OCI-LY1 (cell line): ENCODE results near the gene TUBGCP6.

Experiments
- H2AFZ ChIP-seq: fragments of 200-600 bp; sonication (generic), shearing (Covaris generic); 2 replicates; pipeline ENCODE4 v1.6.0; 2014; ENCODE audit warnings: antibody characterized with exemption, mild to moderate bottlenecking, low read length
- H3F3A ChIP-seq: fragments of 200-600 bp; sonication (generic), shearing (Covaris generic); 2 replicates; pipeline ENCODE4 v1.6.0; 2014; ENCODE audit warnings: mild to moderate bottlenecking, antibody characterized with exemption, low read length, moderate library complexity; ENCODE audit not compliant: insufficient read depth
- H3K27ac ChIP-seq: fragments of 200-600 bp; sonication (generic); 2 replicates; pipeline ENCODE4 v1.5.1; 2014; ENCODE audit warnings: low read length, mixed run types, mild to moderate bottlenecking, low read depth; ENCODE audit not compliant: poor library complexity, severe bottlenecking
- H3K27me3 ChIP-seq: fragments of 200-600 bp; sonication (generic); 2 replicates; pipeline ENCODE4 v1.6.0; 2014; ENCODE audit warnings: antibody characterized with exemption, mild to moderate bottlenecking, low read length, moderate library complexity; ENCODE audit not compliant: insufficient read depth
- H3K36me3 ChIP-seq: fragments of 200-600 bp; sonication (generic); 2 replicates; pipeline ENCODE4 v1.6.1; 2014; ENCODE audit warnings: mild to moderate bottlenecking, antibody characterized with exemption, low read length, moderate library complexity, mixed read lengths; ENCODE audit not compliant: insufficient read depth
- H3K4me1 ChIP-seq: fragments of 200-600 bp; sonication (generic); 2 replicates; pipeline ENCODE4 v1.5.1; 2014; ENCODE audit warnings: mild to moderate bottlenecking, low read length, moderate library complexity; ENCODE audit not compliant: insufficient read depth, severe bottlenecking
- H3K4me2 ChIP-seq: fragments of 200-600 bp; sonication (generic), shearing (Covaris generic); 2 replicates; pipeline ENCODE4 v1.6.1; 2014; ENCODE audit warnings: low read length
- H3K4me3 ChIP-seq: fragments of 200-600 bp; sonication (generic); 2 replicates; pipeline ENCODE4 v1.5.1; 2014; ENCODE audit warnings: low read length, low read depth, mild to moderate bottlenecking, mixed read lengths; ENCODE audit not compliant: poor library complexity, severe bottlenecking
- H3K79me2 ChIP-seq: fragments of 200-600 bp; shearing (Covaris generic); 2 replicates; pipeline ENCODE4 v1.6.1; 2016; ENCODE audit warnings: mixed run types, low read length, mixed read lengths; ENCODE audit not compliant: insufficient read depth
- H3K9ac ChIP-seq: fragments of 200-600 bp; sonication (generic), shearing (Covaris generic); 2 replicates; pipeline ENCODE4 v1.6.1; 2014; ENCODE audit warnings: mild to moderate bottlenecking, low read length, mixed read lengths
- H3K9me2 ChIP-seq: fragments of 200-600 bp; sonication (generic), shearing (Covaris generic); 2 replicates; pipeline ENCODE4 v1.6.1; 2014; ENCODE audit warnings: low read depth, mild to moderate bottlenecking, low read length, mixed read lengths
- H3K9me3 ChIP-seq: fragments of 200-600 bp; shearing (Covaris generic); 2 replicates; pipeline ENCODE4 v1.6.1; 2014; ENCODE audit warnings: low read length, mixed read lengths
- H4K20me1 ChIP-seq: fragments of 200-600 bp; sonication (generic), shearing (Covaris generic); 2 replicates; pipeline ENCODE4 v1.6.0; 2016; ENCODE audit warnings: mild to moderate bottlenecking, low read length; ENCODE audit not compliant: insufficient read depth
- EZH2 ChIP-seq: fragments of 200-600 bp; sonication (generic), shearing (Covaris generic); IDR thresholded peaks from 2 replicates; pipeline ENCODE4 v1.8.0; 2017; ENCODE audit warnings: borderline replicate concordance, mixed run types, mild to moderate bottlenecking, antibody characterized with exemption, low read length, moderate library complexity, mixed read lengths
- TF ChIP-seq, protein P1 (sequence below): fragments of 200-600 bp; sonication (generic), shearing (Covaris generic); IDR thresholded peaks from 2 replicates; pipeline ENCODE4 v1.5.1; 2017; ENCODE audit warnings: mild to moderate bottlenecking, antibody characterized with exemption, low read length, moderate library complexity, mixed read lengths

The TUBGCP6 gene

DNA sequence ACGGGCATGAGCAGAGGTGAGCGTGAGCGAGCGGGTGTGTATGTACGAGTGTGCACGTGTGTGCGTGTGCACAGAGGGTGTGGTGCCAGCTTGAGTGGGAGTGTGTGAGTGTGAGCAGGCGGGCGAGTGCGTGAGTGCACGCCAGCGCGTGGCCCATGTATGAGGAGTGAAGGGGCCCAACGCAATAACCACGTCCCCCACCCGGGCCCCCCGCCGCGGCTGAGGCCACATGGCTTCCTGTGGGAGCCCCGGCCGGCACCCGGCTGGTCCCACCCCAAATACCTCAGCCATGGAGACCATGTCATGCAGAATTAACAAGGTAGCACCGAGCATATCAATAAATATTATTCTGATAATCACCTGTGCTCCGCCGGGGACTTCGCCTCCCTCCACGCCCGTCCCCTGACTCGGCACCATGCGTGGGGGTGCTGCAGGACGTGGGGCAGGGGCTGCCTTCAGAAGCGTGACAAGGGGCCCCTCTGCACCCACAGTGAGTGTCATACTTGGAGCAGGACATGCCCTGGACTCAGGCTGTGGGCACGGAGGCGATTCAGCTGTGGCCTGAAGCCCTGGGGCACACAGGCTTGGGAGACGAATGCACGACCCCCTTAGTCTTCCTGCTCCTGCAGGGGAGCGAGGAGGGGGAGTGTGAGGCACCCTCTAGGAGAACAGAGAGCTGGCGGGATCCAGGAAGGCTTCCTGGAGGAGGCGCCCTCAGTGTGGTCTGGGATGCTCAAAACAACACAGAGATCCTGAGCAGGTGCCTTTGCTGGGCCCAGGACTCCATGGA is 64.7 kb downstream of the TUBGCP6 start:
- Histone ChIP-seq H3K9me3 (no peaks in the 10 kb centered on the region), H3K9ac (no peak overlapping the region), H3K4me3 (no peak overlapping the region), H3K4me2 (no peak overlapping the region), H3K79me2 (no peaks in the 10 kb centered on the region), H3K9me2 (no peaks in the 10 kb centered on the region), H3F3A (no peaks in the 10 kb centered on the region), H3K36me3 (no peaks in the 10 kb centered on the region), H2AFZ (no peak overlapping the region), H4K20me1 (no peaks in the 10 kb centered on the region), H3K27ac (no peak overlapping the region), H3K4me1 (peaks cover 30% of the 10 kb centered on the region), H3K27me3 (peaks cover 4% of the 10 kb centered on the region; the same call in 1 of the 2 replicates)
- TF ChIP-seq, protein P1, sequence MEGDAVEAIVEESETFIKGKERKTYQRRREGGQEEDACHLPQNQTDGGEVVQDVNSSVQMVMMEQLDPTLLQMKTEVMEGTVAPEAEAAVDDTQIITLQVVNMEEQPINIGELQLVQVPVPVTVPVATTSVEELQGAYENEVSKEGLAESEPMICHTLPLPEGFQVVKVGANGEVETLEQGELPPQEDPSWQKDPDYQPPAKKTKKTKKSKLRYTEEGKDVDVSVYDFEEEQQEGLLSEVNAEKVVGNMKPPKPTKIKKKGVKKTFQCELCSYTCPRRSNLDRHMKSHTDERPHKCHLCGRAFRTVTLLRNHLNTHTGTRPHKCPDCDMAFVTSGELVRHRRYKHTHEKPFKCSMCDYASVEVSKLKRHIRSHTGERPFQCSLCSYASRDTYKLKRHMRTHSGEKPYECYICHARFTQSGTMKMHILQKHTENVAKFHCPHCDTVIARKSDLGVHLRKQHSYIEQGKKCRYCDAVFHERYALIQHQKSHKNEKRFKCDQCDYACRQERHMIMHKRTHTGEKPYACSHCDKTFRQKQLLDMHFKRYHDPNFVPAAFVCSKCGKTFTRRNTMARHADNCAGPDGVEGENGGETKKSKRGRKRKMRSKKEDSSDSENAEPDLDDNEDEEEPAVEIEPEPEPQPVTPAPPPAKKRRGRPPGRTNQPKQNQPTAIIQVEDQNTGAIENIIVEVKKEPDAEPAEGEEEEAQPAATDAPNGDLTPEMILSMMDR = no peak
- no peak for TF ChIP-seq EZH2

DNA sequence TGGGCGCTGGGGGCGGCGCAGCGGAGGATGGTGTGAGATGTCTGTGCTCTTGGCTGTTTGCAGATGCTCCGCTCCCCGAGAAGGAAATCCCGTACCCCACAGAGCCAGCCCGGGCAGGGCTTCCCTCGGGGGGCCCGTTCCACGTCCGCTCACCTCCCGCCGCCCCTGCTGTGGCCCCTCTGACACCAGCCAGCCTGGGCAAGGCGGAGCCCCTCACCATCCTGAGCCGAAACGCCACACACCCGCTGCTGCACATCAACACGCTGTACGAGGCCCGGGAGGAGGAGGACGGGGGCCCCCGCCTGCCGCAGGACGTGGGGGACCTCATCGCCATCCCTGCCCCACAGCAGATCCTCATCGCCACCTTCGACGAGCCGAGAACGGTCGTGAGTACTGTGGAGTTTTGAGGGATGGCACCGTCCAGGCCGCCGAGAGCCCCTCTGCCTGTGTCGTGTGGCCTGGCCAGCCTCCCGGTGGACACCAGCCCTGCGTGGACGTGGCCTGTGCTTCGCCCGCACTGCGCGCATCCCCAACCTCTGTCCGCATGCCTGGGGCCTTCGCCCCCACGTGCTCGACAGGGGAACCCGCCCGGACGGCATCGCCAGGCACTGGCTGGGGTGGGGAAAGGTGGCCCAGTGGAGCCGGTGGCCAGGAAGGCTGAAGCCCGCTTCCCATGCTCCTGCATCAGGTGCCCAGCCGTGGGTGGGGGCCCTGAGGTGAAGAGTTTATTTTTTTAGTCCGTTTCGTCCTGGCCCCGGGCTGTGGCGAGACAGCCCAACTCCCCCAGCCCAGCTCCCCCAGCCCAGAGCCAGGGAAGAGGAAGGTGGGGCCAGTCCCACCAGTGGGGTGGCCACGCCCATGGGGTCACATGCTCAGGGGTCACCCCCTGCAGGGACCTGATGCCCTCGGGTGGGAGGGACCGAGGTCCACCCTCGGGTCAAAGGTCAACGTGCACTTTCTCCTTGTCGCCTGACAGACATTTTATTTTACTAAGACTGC is 65.7 kb downstream of the TUBGCP6 start:
- Histone ChIP-seq H3K27ac (no peak overlapping the region), H3K4me3 (no peak overlapping the region), H3K36me3 (no peaks in the 10 kb centered on the region), H3K27me3 (peaks cover 4% of the 10 kb centered on the region; the same call in 1 of the 2 replicates), H3K9me2 (no peaks in the 10 kb centered on the region), H3F3A (no peaks in the 10 kb centered on the region), H3K4me2 (no peak overlapping the region), H3K79me2 (no peaks in the 10 kb centered on the region), H3K4me1 (peaks cover 20% of the 10 kb centered on the region), H2AFZ (no peak overlapping the region), H3K9ac (no peak overlapping the region), H4K20me1 (no peaks in the 10 kb centered on the region), H3K9me3 (no peaks in the 10 kb centered on the region)
- TF ChIP-seq, protein P1 = no peak
- no peak for TF ChIP-seq EZH2

DNA sequence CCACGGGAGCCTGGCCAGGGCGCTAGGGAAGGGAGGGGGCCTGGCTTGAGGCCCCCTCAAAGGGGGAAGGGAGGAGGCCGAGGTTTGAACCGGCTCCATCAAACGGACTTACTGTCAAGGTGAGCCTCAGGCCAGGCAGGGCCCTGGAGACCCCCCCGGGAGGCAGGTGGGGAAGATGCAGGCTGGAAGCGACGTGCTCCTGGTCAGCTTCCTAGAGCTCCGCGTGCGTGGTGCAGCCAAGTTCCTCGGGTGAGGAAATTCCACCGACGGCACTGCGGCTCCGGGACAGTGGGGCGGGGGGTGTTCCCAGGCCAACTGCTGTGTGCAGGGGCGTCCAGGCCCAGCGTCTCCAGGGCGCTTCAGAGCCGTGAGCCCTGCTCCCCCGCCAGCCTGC is 66.4 kb downstream of the TUBGCP6 start:
- no peaks in the 10 kb centered on the region for H4K20me1 ChIP-seq
- H3F3A ChIP-seq = no peaks in the 10 kb centered on the region
- H3K9me2 ChIP-seq = no peaks in the 10 kb centered on the region
- no peak overlapping the region for H3K9ac ChIP-seq
- H3K79me2 ChIP-seq = no peaks in the 10 kb centered on the region
- H3K4me2 ChIP-seq = no peak overlapping the region
- no peaks in the 10 kb centered on the region for H3K9me3 ChIP-seq
- no peak overlapping the region for H3K27ac ChIP-seq
- H3K27me3 ChIP-seq = peaks cover 4% of the 10 kb centered on the region; the same call in 1 of the 2 replicates
- TF ChIP-seq EZH2 = no peak
- TF ChIP-seq, protein P1 = no peak
- H2AFZ ChIP-seq = no peak overlapping the region
- no peak overlapping the region for H3K4me3 ChIP-seq
- no peaks in the 10 kb centered on the region for H3K36me3 ChIP-seq
- peaks cover 19% of the 10 kb centered on the region for H3K4me1 ChIP-seq
